ENCODE results near the gene GNAO1. TPM values are rescaled to one million over a fixed set of nuclear protein-coding genes. Genes with fewer than 3 reads are reported as not detected.

GNAO1 gene
- total and polyA plus RNA-seq, 2 of the 13 experiments (the other 11 are each of a cell fraction or from before 2014, with no cell fraction given), result not detected

DNA sequence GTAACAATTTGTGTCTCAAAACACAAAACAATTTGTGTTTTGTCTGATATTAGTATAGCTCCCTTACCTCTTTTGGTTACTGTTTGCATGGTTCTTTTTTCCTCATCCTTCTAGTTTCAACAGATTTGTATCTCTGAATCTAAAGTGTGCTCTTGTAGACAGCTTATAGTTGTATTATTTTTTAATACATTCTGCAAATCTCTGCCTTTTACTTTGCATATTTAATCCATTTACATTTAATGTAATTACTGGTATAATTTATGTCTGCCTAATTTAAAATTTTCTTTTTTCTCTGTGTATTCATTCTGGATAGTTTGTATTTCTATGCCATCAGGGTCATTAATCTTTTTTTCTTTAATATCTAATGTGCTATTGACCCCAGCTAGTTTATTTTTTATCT lies 9.9 kb upstream of the GNAO1 start (continued):
- TF ChIP-seq, protein P1, sequence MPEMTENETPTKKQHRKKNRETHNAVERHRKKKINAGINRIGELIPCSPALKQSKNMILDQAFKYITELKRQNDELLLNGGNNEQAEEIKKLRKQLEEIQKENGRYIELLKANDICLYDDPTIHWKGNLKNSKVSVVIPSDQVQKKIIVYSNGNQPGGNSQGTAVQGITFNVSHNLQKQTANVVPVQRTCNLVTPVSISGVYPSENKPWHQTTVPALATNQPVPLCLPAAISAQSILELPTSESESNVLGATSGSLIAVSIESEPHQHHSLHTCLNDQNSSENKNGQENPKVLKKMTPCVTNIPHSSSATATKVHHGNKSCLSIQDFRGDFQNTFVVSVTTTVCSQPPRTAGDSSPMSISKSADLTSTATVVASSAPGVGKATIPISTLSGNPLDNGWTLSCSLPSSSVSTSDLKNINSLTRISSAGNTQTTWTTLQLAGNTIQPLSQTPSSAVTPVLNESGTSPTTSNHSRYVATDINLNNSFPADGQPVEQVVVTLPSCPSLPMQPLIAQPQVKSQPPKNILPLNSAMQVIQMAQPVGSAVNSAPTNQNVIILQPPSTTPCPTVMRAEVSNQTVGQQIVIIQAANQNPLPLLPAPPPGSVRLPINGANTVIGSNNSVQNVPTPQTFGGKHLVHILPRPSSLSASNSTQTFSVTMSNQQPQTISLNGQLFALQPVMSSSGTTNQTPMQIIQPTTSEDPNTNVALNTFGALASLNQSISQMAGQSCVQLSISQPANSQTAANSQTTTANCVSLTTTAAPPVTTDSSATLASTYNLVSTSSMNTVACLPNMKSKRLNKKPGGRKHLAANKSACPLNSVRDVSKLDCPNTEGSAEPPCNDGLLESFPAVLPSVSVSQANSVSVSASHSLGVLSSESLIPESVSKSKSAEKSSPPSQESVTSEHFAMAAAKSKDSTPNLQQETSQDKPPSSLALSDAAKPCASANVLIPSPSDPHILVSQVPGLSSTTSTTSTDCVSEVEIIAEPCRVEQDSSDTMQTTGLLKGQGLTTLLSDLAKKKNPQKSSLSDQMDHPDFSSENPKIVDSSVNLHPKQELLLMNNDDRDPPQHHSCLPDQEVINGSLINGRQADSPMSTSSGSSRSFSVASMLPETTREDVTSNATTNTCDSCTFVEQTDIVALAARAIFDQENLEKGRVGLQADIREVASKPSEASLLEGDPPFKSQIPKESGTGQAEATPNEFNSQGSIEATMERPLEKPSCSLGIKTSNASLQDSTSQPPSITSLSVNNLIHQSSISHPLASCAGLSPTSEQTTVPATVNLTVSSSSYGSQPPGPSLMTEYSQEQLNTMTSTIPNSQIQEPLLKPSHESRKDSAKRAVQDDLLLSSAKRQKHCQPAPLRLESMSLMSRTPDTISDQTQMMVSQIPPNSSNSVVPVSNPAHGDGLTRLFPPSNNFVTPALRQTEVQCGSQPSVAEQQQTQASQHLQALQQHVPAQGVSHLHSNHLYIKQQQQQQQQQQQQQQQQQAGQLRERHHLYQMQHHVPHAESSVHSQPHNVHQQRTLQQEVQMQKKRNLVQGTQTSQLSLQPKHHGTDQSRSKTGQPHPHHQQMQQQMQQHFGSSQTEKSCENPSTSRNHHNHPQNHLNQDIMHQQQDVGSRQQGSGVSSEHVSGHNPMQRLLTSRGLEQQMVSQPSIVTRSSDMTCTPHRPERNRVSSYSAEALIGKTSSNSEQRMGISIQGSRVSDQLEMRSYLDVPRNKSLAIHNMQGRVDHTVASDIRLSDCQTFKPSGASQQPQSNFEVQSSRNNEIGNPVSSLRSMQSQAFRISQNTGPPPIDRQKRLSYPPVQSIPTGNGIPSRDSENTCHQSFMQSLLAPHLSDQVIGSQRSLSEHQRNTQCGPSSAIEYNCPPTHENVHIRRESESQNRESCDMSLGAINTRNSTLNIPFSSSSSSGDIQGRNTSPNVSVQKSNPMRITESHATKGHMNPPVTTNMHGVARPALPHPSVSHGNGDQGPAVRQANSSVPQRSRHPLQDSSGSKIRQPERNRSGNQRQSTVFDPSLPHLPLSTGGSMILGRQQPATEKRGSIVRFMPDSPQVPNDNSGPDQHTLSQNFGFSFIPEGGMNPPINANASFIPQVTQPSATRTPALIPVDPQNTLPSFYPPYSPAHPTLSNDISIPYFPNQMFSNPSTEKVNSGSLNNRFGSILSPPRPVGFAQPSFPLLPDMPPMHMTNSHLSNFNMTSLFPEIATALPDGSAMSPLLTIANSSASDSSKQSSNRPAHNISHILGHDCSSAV (CRISPR knock-in tag; IDR thresholded peaks at IDR 0.05; ENCODE audit: borderline replicate concordance), result no peak
- TF ChIP-seq ZFP62 (CRISPR knock-in tag; IDR thresholded peaks at IDR 0.05) (no peak), ZNF253 (CRISPR knock-in tag; IDR thresholded peaks at IDR 0.05; ENCODE audit: borderline replicate concordance) (no peak)

DNA sequence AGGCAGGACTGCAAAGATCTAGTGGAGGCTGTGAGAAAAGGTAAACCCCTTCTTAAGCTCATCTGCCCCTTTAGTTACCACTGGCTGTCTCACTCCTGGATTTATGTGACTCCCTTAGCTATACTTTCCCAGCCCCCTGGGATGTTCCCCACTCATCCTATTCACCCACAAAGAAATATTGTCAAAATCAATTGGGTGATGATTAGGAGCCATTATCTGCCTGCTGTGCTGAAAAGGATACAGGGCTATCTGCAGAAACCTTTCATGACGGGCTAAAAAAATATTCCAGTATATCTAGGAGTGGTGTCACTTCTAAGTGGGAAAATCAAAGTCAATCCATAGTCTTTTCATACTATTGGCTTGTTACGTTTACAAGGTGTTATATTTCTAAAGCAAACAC lies 8.0 kb upstream of the GNAO1 start:
- Histone ChIP-seq H3K4me1 (ENCODE audit: insufficient read depth, low read length) (no peaks in the 10 kb centered on the region), H3K27ac (ENCODE audit: extremely low read length, insufficient read depth, low read length) (no peak overlapping the region), H2AFZ (ENCODE audit: low read length) (no peak overlapping the region), H3K4me3 (replicated peaks in 1 of 3; ENCODE audit: insufficient read depth in 1 of 3, low read depth in 2 of 3, low read length in 3 of 3) (no peak overlapping the region), H3K27me3 (ENCODE audit: control insufficient read depth in 1 of 2, insufficient read depth in 2 of 2, low read length in 2 of 2) (no peaks in the 10 kb centered on the region), H3K9ac (ENCODE audit: insufficient read depth, low read depth, low read length) (no peak overlapping the region), H3K36me3 (replicated peaks in 1 of 2; ENCODE audit: control insufficient read depth in 1 of 2, insufficient read depth in 2 of 2, low read length in 2 of 2) (no peaks in the 10 kb centered on the region), H3K79me2 (ENCODE audit: insufficient read depth, low read length) (no peaks in the 10 kb centered on the region), H4K20me1 (ENCODE audit: insufficient read depth, low read length) (no peaks in the 10 kb centered on the region), H3K4me2 (ENCODE audit: low read depth, low read length) (no peak overlapping the region), H3K9me3 (ENCODE audit: low read length) (no peaks in the 10 kb centered on the region)
- WGBS (ENCODE audit: low lambda C conversion rate), result 3% methylated on average over 2 of the region's 2 CpGs
- in situ Hi-C loops (cut with HindIII; ENCODE audit: extremely low pct_ligation_motif_present, low pct_unique_long_range_greater_than_20kb) (no loop called here), intact Hi-C loops (cut with micrococcal nuclease; ENCODE audit: unreplicated experiment) (no loop called here)
- TF ChIP-seq, protein P2, sequence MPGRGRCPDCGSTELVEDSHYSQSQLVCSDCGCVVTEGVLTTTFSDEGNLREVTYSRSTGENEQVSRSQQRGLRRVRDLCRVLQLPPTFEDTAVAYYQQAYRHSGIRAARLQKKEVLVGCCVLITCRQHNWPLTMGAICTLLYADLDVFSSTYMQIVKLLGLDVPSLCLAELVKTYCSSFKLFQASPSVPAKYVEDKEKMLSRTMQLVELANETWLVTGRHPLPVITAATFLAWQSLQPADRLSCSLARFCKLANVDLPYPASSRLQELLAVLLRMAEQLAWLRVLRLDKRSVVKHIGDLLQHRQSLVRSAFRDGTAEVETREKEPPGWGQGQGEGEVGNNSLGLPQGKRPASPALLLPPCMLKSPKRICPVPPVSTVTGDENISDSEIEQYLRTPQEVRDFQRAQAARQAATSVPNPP (CRISPR knock-in tag; IDR thresholded peaks at IDR 0.05), result no peak
- TF ChIP-seq MED1 (CRISPR knock-in tag; IDR thresholded peaks at IDR 0.05) (no peak), MAFK (conservative IDR thresholded peaks at IDR 0.05 in 1 of 2, IDR thresholded peaks at IDR 0.05 in 1 of 2; ENCODE audit: low read length in 2 of 2) (no peak), ZNF883 (CRISPR knock-in tag; IDR thresholded peaks at IDR 0.05; ENCODE audit: not compliant biosample characterization) (no peak), ZNF234 (CRISPR knock-in tag; conservative IDR thresholded peaks at IDR 0.05) (no peak), SALL1 (CRISPR knock-in tag; IDR thresholded peaks at IDR 0.05) (no peak), ZNF615 (CRISPR knock-in tag; IDR thresholded peaks at IDR 0.05; ENCODE audit: borderline replicate concordance) (no peak), ZNF768 (CRISPR knock-in tag; IDR thresholded peaks at IDR 0.05) (no peak)
- FAIRE-seq, result no peak
- DNase-seq (ENCODE audit: low spot score), result no peak
- ChIA-PET POLR2A (no interaction called here), CTCF (ENCODE audit: low intra/inter-chr PET ratio, low total read pairs) (no interaction called here)
- ATAC-seq, result no peak
- BruUV-seq (replicated peaks), result no TSS peak

Measured in HepG2 (cell line).